Measurements from ENCODE around the gene CCDC141.

The CCDC141 gene

GRCh38 chr2:178962805-178963433 is 87.0 kb downstream of the CCDC141 start:
- no peak for DNase-seq (ENCODE audit: low read depth)

DNA sequence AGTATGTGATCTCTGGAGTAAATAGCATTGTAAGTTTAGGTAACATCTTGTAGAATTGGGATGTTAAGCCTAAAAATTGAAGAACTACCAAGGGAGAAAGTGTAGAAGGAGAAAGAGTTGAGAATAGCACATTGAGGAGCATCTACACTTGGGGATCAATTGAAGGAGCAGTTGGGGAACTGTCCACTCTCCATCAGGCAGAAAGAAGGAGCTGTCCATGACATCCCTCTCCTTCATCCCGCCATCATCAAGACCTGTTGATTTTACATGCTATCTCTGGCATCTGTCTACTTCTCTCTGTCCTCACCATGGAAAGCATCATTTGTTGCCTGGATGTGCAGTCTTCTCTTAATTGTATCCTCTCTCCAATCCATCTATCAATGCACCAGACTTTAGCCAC is 87.8 kb downstream of the CCDC141 start:
- DNase-seq (ENCODE audit: low read depth) = no peak

GRCh38 chr2:178954049-178954448 is 95.9 kb downstream of the CCDC141 start:
- no peak for DNase-seq (ENCODE audit: low read depth)

DNA sequence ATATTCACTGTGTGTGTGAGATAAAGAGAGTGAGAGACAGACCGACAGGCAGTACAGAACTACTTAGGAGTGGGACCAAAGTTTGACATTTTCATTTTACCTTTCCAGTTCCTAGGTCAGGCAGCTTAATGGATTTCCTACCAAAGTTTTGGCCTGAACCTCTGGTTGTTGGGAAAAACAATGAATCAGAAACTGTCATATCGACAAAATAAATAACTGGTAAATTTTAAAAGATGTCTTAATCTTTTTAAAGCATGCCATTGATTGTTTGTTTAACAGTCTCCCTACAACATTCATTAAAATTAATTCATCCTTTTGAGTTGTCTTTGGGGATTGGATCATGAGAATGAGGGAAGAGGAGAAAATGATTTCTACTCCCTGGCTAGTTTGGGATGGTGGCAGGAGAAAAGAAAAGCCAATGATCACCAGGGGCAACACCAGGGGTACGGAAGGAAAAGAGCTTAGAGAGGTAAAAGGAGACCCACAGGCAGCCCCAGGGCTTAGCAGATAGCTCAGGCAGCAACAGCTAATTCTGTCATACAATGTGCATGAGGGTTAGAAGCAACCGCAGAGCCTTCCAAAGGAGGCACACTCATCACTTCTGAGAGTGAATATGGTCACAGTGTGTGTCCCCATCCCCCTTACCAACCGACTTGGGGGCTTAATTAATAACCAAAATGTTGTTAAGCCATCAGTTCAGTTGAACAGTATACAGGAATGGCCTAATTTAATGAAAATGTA is 98.5 kb downstream of the CCDC141 start:
- no peak for DNase-seq (ENCODE audit: low read depth)

DNA sequence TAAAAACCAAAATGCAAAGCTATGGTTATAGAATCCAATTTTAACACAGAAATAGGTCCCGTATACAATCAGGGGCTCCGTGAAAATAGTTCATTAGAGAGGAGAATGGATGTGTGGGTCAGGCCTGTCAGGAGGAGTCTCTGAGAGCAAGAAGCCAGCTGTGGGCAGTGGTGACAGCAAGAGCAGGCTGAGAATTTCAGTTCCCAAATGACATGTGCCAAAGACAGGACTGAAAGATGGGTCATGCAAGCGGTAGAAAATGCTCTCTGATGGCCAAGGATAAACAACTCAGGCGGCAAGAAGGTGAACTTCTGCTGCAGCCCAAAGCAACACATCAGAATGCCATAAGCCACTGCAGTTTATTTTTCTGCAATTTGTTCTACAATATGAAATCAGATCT is 100.4 kb downstream of the CCDC141 start:
- DNase-seq (ENCODE audit: low read depth) = no peak

- DNase-seq (ENCODE audit: low read depth) = no peak
Observed at GRCh38 chr2:178949151-178949550, 100.8 kb downstream of the CCDC141 start.

DNA sequence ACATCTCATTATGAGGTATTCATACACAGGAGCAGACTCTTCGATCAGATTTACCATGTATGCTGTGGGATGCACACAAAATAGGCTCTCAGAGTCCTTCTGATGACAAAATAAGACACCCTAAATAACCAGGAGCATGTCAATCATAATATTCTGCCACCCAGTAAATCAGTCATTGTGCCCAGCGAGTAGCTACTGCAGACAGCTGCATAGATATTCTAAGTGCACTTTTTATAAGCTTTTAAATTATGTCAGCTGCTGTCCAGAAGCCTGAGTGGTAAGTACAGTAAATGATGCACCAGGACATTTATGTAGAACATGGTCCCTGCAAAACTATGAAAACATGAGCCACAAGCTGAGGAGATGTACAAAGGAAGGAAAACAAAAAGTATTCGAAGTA is 102.9 kb downstream of the CCDC141 start:
- no peak for DNase-seq (ENCODE audit: low read depth)

- DNase-seq (ENCODE audit: low read depth) = no peak
Observed at GRCh38 chr2:178946494-178946893, 103.4 kb downstream of the CCDC141 start.

GRCh38 chr2:178943745-178944144 is 106.2 kb downstream of the CCDC141 start:
- DNase-seq (ENCODE audit: low read depth) = no peak

- DNase-seq (ENCODE audit: low read depth) = no peak
Observed at GRCh38 chr2:178934571-178934970, 115.4 kb downstream of the CCDC141 start.

- no peak for DNase-seq (ENCODE audit: low read depth)
Observed at GRCh38 chr2:178933493-178933892, 116.4 kb downstream of the CCDC141 start.

DNA sequence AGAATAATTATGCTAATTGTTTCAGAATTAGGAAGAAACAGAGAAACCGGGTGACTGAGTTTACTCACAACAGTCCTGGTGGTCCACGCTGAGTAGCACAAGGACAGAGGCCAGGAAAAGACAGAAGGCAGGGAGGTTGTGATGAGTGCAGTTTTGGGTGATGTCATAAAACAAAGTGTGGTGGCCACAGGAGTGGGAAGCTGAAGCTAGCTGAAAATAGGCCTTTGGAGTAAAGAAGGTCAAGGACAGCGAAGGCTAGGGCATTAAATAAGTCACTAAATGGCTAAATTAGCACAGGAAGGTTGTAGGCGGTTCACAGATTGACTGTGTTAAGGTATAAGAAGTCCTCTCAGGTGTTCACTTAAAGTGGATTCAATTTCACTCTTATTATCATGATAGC is 121.9 kb downstream of the CCDC141 start:
- no peak for DNase-seq (ENCODE audit: low read depth)

GRCh38 chr2:178927173-178927572 is 122.8 kb downstream of the CCDC141 start:
- no peak for DNase-seq (ENCODE audit: low read depth)

DNA sequence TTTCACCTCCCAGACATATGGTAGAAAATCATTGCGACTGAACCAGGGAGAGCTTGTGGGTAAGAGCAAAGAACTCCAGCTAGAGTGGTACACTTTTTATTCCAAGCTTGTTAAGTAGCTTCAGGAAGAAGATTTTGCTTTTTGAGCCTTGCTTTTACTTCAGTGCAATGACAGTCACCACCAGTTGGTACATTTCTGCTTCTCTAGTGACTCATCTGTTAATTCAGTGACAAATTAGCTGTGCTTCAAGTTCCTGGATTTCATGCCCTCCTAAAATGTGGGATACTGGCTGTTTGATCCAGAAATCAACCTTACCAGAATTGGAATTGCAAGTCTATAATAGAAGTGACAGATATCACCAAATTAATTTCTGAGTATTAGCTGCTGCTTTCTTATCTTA is 125.1 kb downstream of the CCDC141 start:
- DNase-seq (ENCODE audit: low read depth) = no peak

GRCh38 chr2:178923546-178923945 is 126.4 kb downstream of the CCDC141 start:
- no peak for DNase-seq (ENCODE audit: low read depth)

GRCh38 chr2:178920916-178921513 is 128.9 kb downstream of the CCDC141 start:
- DNase-seq (ENCODE audit: low read depth) = no peak

DNA sequence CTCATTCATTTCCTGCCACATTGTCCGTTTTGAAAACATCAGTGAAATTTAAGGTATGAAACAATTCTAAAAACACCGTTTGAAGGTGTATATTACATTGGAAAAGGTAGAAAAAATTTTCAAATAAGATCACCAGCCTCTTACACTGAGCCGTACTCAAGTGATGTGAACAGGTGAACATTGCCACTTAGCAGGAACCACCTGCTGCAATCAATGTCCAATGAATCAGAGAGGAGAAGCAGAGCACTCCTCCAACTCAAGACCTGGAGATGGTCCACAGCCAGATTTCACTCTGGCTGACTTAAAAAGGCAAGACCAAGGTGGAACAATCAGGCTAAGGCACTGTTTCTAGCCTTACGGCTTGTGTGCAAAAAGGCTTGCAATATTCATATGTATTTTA is 132.4 kb downstream of the CCDC141 start:
- DNase-seq (ENCODE audit: low read depth) = no peak

- DNase-seq (ENCODE audit: low read depth) = no peak
Observed at GRCh38 chr2:178915423-178916173, 134.3 kb downstream of the CCDC141 start.

- DNase-seq (ENCODE audit: low read depth) = peak; percentile 77
Observed at GRCh38 chr2:178914259-178914849, 135.6 kb downstream of the CCDC141 start.

DNA sequence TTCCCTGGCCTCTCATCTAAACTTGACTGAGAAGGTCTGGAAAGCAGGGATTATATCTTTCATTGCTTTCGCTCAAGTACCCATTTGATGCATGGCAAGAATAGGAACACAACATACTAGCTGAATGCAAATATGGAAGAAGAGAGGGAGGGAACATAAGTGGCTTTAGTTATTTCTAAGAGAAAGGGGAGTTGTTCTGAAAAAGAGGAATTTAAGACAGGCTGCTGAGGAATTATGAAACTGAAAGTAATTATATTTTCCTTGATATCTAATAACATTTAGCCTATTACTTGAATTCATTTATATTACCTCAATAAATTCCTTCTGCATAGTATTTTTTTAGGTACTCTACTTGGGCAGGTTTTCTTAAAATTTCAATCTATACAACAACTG is 136.9 kb downstream of the CCDC141 start:
- DNase-seq (ENCODE audit: low read depth) = no peak

GRCh38 chr2:178912416-178913048 is 137.4 kb downstream of the CCDC141 start:
- peak; percentile 12 for DNase-seq (ENCODE audit: low read depth)

DNA sequence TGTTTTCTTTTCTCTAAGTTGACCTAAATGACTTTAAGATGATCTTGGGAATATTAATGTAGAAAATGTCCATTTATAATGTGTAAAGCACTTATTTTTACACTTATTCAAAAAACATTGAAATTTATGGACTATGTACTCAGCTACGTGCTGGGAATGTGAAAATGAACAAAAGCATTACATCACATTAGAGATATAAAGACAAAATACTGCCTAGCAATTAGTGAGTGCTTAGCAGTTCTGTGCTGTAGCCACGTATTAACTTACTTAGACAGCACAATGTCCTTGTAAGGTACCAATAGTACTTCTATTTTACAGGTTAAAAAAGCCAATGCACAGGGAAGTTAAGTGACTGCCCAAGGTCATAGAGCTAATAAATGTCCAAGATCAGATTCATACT is 138.9 kb downstream of the CCDC141 start:
- no peak for DNase-seq (ENCODE audit: low read depth)

All from fibroblast of gingiva (primary cell).